DND-41 (cell line): ENCODE results near the gene TK2.

Experiments
- EZH2 ChIP-seq: IDR thresholded peaks from 3 replicates; pipeline ENCODE4 v1.6.1; 2012; ENCODE audit warnings: borderline replicate concordance, low read depth, mild to moderate bottlenecking, moderate library complexity, low read length, inconsistent platforms; ENCODE audit not compliant: severe bottlenecking
- TF ChIP-seq, protein P1 (sequence below): IDR thresholded peaks from 2 replicates; pipeline ENCODE4 v1.5.1; 2012; ENCODE audit warnings: borderline replicate concordance, low read length, moderate library complexity, mild to moderate bottlenecking; ENCODE audit not compliant: poor library complexity, severe bottlenecking; ENCODE audit errors: extremely low read depth

DNA sequence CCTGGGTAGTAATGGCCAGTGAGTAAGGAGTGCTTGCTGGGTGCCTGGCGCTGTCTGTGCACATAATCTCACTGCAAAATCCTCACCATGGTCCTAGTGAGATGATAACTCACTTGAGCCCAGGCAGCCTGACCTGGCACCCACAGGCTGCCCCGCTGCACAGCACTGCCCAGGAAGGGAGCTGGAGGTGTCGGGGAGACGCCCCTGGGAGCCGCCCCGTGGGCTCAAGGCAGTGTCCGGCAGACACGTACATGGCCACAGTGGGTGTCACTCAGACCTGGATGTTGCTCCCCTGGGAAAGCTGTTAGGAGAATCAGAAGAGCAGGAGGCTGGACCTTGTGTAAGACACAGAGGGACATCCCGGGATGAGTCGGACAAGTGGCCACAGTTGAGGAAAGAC lies 78.7 kb downstream of the TK2 start:
- TF ChIP-seq, protein P1, sequence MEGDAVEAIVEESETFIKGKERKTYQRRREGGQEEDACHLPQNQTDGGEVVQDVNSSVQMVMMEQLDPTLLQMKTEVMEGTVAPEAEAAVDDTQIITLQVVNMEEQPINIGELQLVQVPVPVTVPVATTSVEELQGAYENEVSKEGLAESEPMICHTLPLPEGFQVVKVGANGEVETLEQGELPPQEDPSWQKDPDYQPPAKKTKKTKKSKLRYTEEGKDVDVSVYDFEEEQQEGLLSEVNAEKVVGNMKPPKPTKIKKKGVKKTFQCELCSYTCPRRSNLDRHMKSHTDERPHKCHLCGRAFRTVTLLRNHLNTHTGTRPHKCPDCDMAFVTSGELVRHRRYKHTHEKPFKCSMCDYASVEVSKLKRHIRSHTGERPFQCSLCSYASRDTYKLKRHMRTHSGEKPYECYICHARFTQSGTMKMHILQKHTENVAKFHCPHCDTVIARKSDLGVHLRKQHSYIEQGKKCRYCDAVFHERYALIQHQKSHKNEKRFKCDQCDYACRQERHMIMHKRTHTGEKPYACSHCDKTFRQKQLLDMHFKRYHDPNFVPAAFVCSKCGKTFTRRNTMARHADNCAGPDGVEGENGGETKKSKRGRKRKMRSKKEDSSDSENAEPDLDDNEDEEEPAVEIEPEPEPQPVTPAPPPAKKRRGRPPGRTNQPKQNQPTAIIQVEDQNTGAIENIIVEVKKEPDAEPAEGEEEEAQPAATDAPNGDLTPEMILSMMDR, result no peak
- TF ChIP-seq EZH2, result no peak
